Measurements from ENCODE around the gene POLN.

GRCh38 chr4:2268357-2269205, 26.7 kb upstream of the POLN start:
- TF ChIP-seq, protein P1, sequence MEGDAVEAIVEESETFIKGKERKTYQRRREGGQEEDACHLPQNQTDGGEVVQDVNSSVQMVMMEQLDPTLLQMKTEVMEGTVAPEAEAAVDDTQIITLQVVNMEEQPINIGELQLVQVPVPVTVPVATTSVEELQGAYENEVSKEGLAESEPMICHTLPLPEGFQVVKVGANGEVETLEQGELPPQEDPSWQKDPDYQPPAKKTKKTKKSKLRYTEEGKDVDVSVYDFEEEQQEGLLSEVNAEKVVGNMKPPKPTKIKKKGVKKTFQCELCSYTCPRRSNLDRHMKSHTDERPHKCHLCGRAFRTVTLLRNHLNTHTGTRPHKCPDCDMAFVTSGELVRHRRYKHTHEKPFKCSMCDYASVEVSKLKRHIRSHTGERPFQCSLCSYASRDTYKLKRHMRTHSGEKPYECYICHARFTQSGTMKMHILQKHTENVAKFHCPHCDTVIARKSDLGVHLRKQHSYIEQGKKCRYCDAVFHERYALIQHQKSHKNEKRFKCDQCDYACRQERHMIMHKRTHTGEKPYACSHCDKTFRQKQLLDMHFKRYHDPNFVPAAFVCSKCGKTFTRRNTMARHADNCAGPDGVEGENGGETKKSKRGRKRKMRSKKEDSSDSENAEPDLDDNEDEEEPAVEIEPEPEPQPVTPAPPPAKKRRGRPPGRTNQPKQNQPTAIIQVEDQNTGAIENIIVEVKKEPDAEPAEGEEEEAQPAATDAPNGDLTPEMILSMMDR (IDR thresholded peaks at IDR 0.05): no peak
- TF ChIP-seq POLR2A (IDR thresholded peaks at IDR 0.05): no peak
